ENCODE measurements around the gene RPGRIP1L.

GRCh38 chr16:53692146-53692545 lies 11.5 kb downstream of the RPGRIP1L start:
- TF ChIP-seq CTCF (IDR thresholded peaks at IDR 0.05 in 2 of 3, conservative IDR thresholded peaks at IDR 0.05 in 1 of 3; ENCODE audit: borderline replicate concordance in 1 of 3, insufficient read depth in 1 of 3, low read depth in 2 of 3, low read length in 2 of 3) (no peak), POLR2A (IDR thresholded peaks at IDR 0.05; ENCODE audit: borderline replicate concordance, extremely low read depth, insufficient read depth, insufficient read length) (no peak), ATF3 (IDR thresholded peaks at IDR 0.05) (no peak), EZH2 (IDR thresholded peaks at IDR 0.05) (no peak), POLR2AphosphoS5 (IDR thresholded peaks at IDR 0.05; ENCODE audit: low read depth, low read length) (no peak), EGR1 (IDR thresholded peaks at IDR 0.05; ENCODE audit: low read depth) (no peak), ZNF274 (IDR thresholded peaks at IDR 0.05; ENCODE audit: low read depth, low read length) (no peak), REST (IDR thresholded peaks at IDR 0.05; ENCODE audit: low read depth) (no peak), RAD21 (IDR thresholded peaks at IDR 0.05; ENCODE audit: low read depth) (no peak)

Measured in HCT116 (cell line).